Stomach (tissue), 4 donors: Measurements from ENCODE around the gene PERM1.
"Not testable (repeated sequence)": the region's sequence is repeated elsewhere in the genome, so short reads cannot be mapped to it uniquely, and the experiment has no call there.

Source experiments
- CTCF ChIP-seq, 7 experiments: fragments of 450-650 bp in 4 of 7; fragments of 200-600 bp in 3 of 7; sonication (generic) in 3 of 7; IDR thresholded peaks; one replicate each; pipeline ENCODE4 v1.5.1; 2016 to 2019; ENCODE audit warnings: antibody characterized with exemption in 7 of 7, control low read depth in 2 of 7, mild to moderate bottlenecking in 1 of 7
- EP300 ChIP-seq: sonication (generic); formaldehyde crosslinking; IDR thresholded peaks from one replicate; pipeline ENCODE4 v1.6.1; 2017; ENCODE audit warnings: antibody characterized with exemption
- POLR2A ChIP-seq, 4 donors: fragments of 450-650 bp; IDR thresholded peaks; one replicate each; pipeline ENCODE4 v1.6.1; 2016; ENCODE audit warnings: antibody characterized with exemption in 4 of 4, control low read depth in 2 of 4, mild to moderate bottlenecking in 1 of 4, moderate library complexity in 1 of 4
- POLR2AphosphoS5 ChIP-seq, 3 donors: sonication (generic); formaldehyde crosslinking; IDR thresholded peaks; one replicate each; pipeline ENCODE4 v1.6.1; 2016; ENCODE audit warnings: antibody characterized with exemption in 3 of 3

GRCh38 chr1:991275-991674, 9.4 kb upstream of the PERM1 start:
- not testable (repeated sequence) for TF ChIP-seq POLR2A (IDR thresholded peaks at IDR 0.05); CTCF (IDR thresholded peaks at IDR 0.05); EP300; POLR2AphosphoS5 (IDR thresholded peaks at IDR 0.05)
